Adipose tissue (tissue), 3 donors: ENCODE measurements around the gene TBL1XR1. TPM values are rescaled to one million over a fixed set of nuclear protein-coding genes. Genes with fewer than 3 reads are reported as not detected.

ENCODE experiments used
- H3K27ac ChIP-seq: one replicate; pipeline ENCODE4 v1.5.1; 2013; ENCODE audit warnings: low read depth, low read length
- WGBS, 3 donors: extraction: QIAGEN DNeasy Blood & Tissue Kit; methylation state at CpG; one replicate each; pipeline ENCODE4 v1.1.7; 2013; 5-methylcytosine and 5-hydroxymethylcytosine counted together
- polyA plus RNA-seq, 3 donors: library from polyadenylated mRNA; stranded (reverse); fragments of 200-250 nt; gene quantifications; one replicate each; pipeline ENCODE4 v1.2.3, GENCODE V29; 2013
- donor health status: healthy with polysubstance abuse.
- donor health status: Bipolar disorder and iron deficiency.
- donor health status: healthy.

TBL1XR1 gene
- polyA plus RNA-seq, 3 donors = 10.8 to 34.0 (median 16.0) TPM

GRCh38 chr3:176969506-176969905, 227.8 kb downstream of the TBL1XR1 start:
- 30 to 52% (median 41%) methylated on average over 1 of the region's 1 CpG for WGBS, 3 donors
- H3K27ac ChIP-seq = no peak overlapping the region
